D721Med (cell line): ENCODE measurements around the gene ZNF735.
"Not testable (repeated sequence)": the region's sequence is repeated elsewhere in the genome, so short reads cannot be mapped to it uniquely, and the experiment has no call there.

Experiments used
- DNase-seq: peaks from one replicate; pipeline ENCODE4 v3.0.0; 2011; ENCODE audit warnings: low spot score; ENCODE audit not compliant: insufficient read length
- FAIRE-seq: peaks from 2 replicates; lab custom pipeline; 2011; peaks lifted over from hg19 to GRCh38; lab: Jason Lieb, UNC
- TF ChIP-seq, protein P1 (sequence below): IDR thresholded peaks from 2 replicates; pipeline ENCODE4 v1.5.1; 2012; ENCODE audit warnings: mild to moderate bottlenecking, control low read depth; ENCODE audit not compliant: insufficient read depth; ENCODE audit errors: missing control alignments

ZNF735 gene

DNA sequence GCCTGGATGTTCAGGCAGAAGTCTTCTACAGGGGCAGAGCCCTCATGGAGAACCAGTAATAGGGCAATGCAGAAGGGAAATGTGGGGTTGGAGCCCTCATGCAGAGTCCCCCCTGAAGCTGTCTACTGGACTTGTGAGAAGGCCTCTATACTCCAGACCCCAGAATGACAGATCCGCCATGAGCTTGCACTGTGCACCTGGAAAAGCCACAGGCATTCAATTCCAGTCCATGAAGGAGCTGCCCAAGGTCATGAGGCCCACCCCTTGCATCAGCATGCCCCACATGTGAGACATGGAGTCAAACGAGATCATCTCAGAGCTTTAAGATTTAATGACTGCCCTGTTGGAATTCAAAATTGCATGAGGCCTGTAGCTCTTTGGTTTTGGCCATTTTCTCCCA lies 16.4 kb downstream of the ZNF735 start:
- TF ChIP-seq, protein P1, sequence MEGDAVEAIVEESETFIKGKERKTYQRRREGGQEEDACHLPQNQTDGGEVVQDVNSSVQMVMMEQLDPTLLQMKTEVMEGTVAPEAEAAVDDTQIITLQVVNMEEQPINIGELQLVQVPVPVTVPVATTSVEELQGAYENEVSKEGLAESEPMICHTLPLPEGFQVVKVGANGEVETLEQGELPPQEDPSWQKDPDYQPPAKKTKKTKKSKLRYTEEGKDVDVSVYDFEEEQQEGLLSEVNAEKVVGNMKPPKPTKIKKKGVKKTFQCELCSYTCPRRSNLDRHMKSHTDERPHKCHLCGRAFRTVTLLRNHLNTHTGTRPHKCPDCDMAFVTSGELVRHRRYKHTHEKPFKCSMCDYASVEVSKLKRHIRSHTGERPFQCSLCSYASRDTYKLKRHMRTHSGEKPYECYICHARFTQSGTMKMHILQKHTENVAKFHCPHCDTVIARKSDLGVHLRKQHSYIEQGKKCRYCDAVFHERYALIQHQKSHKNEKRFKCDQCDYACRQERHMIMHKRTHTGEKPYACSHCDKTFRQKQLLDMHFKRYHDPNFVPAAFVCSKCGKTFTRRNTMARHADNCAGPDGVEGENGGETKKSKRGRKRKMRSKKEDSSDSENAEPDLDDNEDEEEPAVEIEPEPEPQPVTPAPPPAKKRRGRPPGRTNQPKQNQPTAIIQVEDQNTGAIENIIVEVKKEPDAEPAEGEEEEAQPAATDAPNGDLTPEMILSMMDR, result no peak
- DNase-seq (no peak), FAIRE-seq (no peak)

DNA sequence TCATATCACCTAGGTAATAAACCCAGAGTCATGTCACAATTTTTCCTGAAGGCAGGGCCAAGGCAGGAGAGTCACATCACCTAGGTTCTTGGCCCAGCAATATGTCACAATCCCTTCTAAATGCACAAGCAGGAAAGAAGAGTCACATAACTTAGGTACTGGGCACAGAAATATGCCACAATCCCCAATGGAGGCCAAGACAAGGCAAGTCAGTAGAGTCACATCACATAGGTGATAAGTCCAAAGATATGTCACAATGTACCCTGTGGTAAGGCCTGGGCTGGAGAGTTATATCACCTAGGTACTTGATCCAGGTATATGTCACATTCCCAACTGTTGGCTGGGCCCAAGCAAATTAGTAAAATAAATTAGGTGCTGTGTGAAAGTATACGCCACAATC lies 21.2 kb downstream of the ZNF735 start, which contains the start of gene ZNF679:
Gene ZNF679 (plus strand): TSS at position 301 of the 400 bp plus-strand sequence. CDS start 20,644 bp downstream, outside the sequence.
- not testable (repeated sequence) for FAIRE-seq

DNA sequence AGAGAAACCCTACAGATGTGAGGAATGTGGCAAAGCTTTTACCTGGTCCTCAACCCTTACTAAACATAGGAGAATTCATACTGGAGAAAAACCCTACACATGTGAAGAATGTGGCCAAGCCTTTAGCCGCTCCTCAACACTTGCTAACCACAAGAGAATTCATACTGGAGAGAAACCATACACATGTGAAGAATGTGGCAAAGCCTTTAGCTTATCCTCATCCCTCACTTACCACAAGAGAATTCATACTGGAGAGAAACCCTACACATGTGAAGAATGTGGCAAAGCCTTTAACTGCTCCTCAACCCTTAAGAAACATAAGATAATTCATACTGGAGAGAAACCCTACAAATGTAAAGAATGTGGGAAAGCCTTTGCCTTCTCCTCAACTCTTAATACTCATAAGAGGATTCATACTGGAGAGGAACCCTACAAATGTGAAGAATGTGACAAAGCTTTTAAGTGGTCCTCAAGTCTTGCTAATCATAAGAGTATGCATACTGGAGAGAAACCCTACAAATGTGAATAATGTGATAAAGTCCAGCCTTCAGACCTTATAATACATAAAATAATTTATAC lies 59.4 kb downstream of the ZNF735 start:
- TF ChIP-seq, protein P1, result no peak
- FAIRE-seq (no peak), DNase-seq (no peak)

More for the DNA sequence above, 21.2 kb downstream of the ZNF735 start, which contains the start of gene ZNF679:
- not testable (repeated sequence) for DNase-seq
